HEK293T (cell line): Measurements from ENCODE around the gene PRDM11.

ENCODE experiments used
- FOXK2 ChIP-seq: fragments of 450-650 bp; IDR thresholded peaks from 2 replicates; pipeline ENCODE4 v1.6.1; 2016; ENCODE audit warnings: mild to moderate bottlenecking
- FOXM1 ChIP-seq: fragments of 450-650 bp; IDR thresholded peaks from 2 replicates; pipeline ENCODE4 v1.6.1; 2017; ENCODE audit warnings: mild to moderate bottlenecking, borderline replicate concordance
- HDGF ChIP-seq: fragments of 450-650 bp; IDR thresholded peaks from 2 replicates; pipeline ENCODE4 v1.6.1; 2017; ENCODE audit warnings: antibody characterized with exemption, borderline replicate concordance
- SUZ12 ChIP-seq: fragments of 450-650 bp; IDR thresholded peaks from 2 replicates; pipeline ENCODE4 v1.6.1; 2016; ENCODE audit warnings: mild to moderate bottlenecking
- TARDBP ChIP-seq: fragments of 450-650 bp; IDR thresholded peaks from 2 replicates; pipeline ENCODE4 v1.6.1; 2016

DNA sequence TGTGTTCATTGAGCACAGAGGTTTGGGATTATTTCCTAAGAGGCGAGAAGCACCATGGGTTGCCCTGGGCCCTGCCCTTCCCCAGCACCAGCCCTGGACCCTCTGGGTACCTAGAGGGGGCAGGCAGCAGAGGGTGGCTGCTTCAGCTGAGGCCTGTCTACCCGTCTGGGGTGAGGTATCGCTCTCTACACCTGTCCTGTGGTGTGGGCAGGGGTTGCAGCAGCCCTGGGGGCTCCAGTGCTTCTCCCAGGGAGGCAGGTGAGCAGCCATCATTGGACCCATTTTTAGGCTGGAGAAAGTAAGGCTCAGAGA lies 15.6 kb downstream of the PRDM11 start:
- TF ChIP-seq HDGF (no peak), SUZ12 (no peak), TARDBP (no peak), FOXK2 (no peak), FOXM1 (no peak)
